IPS DF 6.9 (cell line): Measurements from ENCODE around the gene RPP14.
"Not testable (repeated sequence)": the region's sequence is repeated elsewhere in the genome, so short reads cannot be mapped to it uniquely, and the experiment has no call there.

Experiments
- DNase-seq: peaks from one replicate; pipeline ENCODE4 v3.0.0-alpha.2; 2013; ENCODE audit warnings: low read depth, low spot score
- H3K27ac ChIP-seq: one replicate; pipeline ENCODE4 v1.5.1; 2013; ENCODE audit warnings: low read length, control low read depth
- H3K27me3 ChIP-seq: 2 replicates; pipeline ENCODE4 v1.6.1; 2013; ENCODE audit warnings: mild to moderate bottlenecking, low read length; ENCODE audit not compliant: control insufficient read depth, insufficient read depth
- H3K36me3 ChIP-seq: 2 replicates; pipeline ENCODE4 v1.6.1; 2013; ENCODE audit warnings: low read length; ENCODE audit not compliant: control insufficient read depth, insufficient read depth
- H3K4me1 ChIP-seq: 2 replicates; pipeline ENCODE4 v1.6.1; 2013; ENCODE audit warnings: low read length; ENCODE audit not compliant: control insufficient read depth, insufficient read depth
- H3K4me3 ChIP-seq: 2 replicates; pipeline ENCODE4 v1.5.1; 2013; ENCODE audit warnings: mild to moderate bottlenecking, low read length
- H3K9me3 ChIP-seq: 2 replicates; pipeline ENCODE4 v1.6.1; 2013; ENCODE audit warnings: low read length, inconsistent platforms; ENCODE audit not compliant: control insufficient read depth, insufficient read depth
- WGBS: extraction: QIAGEN DNeasy Blood & Tissue Kit; methylation state at CpG from one replicate; pipeline ENCODE4 v1.1.7; 2013; ENCODE audit warnings: mixed read lengths, missing lambda C conversion rate; ENCODE audit not compliant: insufficient read length, insufficient coverage; 5-methylcytosine and 5-hydroxymethylcytosine counted together

The RPP14 gene

DNA sequence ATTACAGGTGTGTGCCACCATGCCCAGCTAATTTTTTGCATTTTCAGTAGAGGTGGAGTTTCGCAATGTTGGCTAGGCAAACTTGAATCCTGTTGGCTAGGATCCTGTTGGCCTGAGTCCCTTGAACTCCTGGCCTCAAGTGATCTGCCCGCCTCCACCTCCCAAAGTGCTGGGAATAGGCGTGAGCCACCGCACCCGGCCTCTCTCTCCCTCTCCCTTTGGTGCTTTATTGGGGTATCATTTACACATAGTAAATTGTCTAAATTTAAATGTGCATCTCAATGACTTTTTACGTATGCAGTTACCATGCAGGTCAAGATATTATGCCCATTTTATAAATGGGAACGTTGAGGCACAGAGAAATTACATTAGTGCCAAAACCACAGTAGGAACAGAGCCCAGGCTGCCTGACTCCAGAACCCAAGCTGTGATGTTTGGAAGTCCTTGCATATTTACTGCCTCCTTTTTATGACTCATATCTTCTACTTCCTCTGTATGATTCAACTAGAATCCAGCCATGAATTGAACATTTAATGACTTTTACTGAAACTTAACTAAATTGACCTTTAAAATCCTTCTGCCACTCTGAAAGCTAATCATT lies 34.0 kb upstream of the RPP14 start:
- no peaks in the 10 kb centered on the region for H3K4me1 ChIP-seq
- H3K27me3 ChIP-seq = no peaks in the 10 kb centered on the region
- H3K4me3 ChIP-seq = no peak overlapping the region
- no peak for DNase-seq
- no peak overlapping the region for H3K27ac ChIP-seq
- no CpG with 5 or more reads among the region's 7 CpGs for WGBS
- H3K36me3 ChIP-seq = no peaks in the 10 kb centered on the region
- H3K9me3 ChIP-seq = no peaks in the 10 kb centered on the region

DNA sequence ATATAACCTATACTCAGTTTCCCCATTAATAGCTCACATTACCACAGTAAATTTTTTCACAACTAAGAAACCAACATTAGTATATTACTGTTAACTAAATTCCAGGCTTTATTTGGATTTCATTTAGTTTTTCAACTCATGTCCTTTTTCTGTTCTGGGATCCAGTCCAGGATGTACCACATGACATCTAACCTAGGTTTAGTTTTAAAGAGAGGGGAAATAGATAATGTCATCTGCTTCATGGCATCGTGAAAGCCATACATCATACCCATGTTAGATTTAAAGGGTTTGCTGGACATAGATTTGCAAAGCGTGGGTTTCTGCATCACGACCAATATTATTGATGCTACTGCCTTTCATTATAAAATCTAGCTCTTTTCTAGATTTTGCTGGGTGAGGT lies 33.2 kb upstream of the RPP14 start:
- Histone ChIP-seq H3K4me1 (no peaks in the 10 kb centered on the region), H3K9me3 (no peaks in the 10 kb centered on the region), H3K36me3 (no peaks in the 10 kb centered on the region), H3K27ac (no peak overlapping the region), H3K27me3 (no peaks in the 10 kb centered on the region), H3K4me3 (no peak overlapping the region)
- DNase-seq = no peak
- no CpG with 5 or more reads among the region's 3 CpGs for WGBS

DNA sequence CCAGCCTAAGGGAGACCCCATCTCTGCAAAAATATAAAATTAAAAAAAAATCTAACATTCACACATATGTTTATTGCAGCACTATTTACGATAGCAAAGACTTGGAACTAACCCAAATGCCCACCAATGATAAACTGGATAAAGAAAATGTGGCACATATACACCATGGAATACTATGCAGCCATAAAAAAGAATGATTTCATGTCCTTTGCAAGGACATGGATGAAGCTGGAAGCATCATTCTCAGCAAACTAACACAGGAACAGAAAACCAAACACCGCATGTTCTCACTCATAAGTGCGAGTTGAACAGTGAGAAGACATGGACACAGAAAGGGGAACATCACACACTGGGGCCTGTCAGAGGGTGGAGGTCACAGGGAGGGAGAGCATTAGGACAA lies 32.7 kb upstream of the RPP14 start:
- not testable (repeated sequence) for H3K9me3 ChIP-seq, H3K27ac ChIP-seq, H3K4me1 ChIP-seq, H3K4me3 ChIP-seq, DNase-seq, H3K36me3 ChIP-seq, H3K27me3 ChIP-seq
- WGBS = no CpG with 5 or more reads among the region's 3 CpGs

DNA sequence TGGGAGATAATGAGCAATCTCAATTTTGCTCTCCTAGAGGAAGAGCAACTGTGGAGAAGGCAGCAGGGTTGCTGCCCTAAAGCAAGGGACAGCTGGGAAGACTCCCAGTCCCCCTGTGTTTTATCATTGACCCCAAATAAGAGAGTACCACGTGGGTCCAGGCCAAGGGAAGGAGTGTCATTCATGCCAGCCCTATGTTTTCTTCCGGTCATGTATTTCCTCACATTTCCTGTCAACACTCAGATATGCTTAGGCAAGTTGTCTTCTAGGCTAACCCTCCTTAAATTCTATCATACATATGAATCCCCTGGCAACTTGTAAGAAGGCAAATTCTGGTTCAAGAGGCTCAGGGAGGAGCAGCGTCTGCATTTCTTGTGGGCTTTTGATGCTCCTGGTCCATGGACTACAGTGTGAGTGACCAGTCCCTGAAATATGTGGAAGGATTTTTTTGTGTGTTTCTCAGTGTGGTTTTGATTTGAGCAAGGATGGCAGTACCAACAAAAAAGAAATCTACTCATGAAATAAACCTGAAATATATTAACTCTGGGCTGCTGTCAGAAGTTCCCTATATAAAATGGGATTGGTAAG lies 31.9 kb upstream of the RPP14 start:
- no CpG with 5 or more reads among the region's 3 CpGs for WGBS
- Histone ChIP-seq H3K27ac (no peak overlapping the region), H3K9me3 (no peaks in the 10 kb centered on the region), H3K27me3 (no peaks in the 10 kb centered on the region), H3K4me1 (no peaks in the 10 kb centered on the region), H3K4me3 (no peak overlapping the region), H3K36me3 (no peaks in the 10 kb centered on the region)
- no peak for DNase-seq

DNA sequence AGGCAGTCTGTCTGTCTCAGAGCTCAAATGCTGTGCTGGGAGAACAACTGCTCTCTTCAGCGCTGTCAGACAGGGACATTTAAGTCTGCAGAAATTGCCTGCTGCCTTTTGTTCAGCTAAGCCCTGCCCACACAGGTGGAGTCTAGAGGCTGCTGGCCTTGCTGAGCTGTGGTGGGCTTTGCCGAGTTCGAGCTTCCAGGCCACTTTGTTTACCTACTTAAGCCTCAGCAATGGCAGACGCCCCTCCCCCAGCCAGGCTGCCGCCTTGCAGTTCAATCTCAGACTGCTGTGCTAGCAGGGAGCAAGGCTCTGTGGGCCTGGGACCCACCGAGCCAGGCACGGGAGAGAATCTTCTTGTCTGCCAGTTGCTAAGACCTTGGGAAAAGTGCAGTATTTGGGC lies 25.0 kb upstream of the RPP14 start:
- WGBS = no CpG with 5 or more reads among the region's 7 CpGs
- no peaks in the 10 kb centered on the region for H3K4me1 ChIP-seq
- no peaks in the 10 kb centered on the region for H3K27me3 ChIP-seq
- H3K9me3 ChIP-seq = no peaks in the 10 kb centered on the region
- H3K27ac ChIP-seq = no peak overlapping the region
- no peak for DNase-seq
- H3K36me3 ChIP-seq = no peaks in the 10 kb centered on the region
- H3K4me3 ChIP-seq = no peak overlapping the region

DNA sequence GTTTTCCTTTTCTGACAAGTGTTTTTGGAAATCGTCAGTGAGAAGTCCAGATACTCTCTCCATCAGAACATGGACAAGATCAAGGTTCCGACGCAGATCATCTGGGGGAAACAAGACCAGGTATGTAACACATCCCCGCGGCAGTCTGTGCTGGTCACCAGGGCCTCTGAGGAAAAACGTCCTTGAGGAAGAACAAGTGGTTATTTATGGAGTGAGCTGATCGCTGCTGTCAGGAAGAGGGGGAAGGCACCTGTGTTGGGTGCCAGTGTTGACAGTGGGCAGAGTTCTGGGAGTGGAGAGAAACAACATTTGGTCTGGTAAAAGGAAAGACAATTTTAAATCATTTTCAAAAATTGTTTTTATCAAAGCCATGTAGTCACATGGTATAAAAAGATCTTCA lies 20.7 kb upstream of the RPP14 start:
- DNase-seq = no peak
- Histone ChIP-seq H3K27ac (no peak overlapping the region), H3K4me1 (no peaks in the 10 kb centered on the region), H3K36me3 (no peaks in the 10 kb centered on the region), H3K27me3 (no peaks in the 10 kb centered on the region), H3K9me3 (no peaks in the 10 kb centered on the region), H3K4me3 (no peak overlapping the region)
- no CpG with 5 or more reads among the region's 7 CpGs for WGBS

DNA sequence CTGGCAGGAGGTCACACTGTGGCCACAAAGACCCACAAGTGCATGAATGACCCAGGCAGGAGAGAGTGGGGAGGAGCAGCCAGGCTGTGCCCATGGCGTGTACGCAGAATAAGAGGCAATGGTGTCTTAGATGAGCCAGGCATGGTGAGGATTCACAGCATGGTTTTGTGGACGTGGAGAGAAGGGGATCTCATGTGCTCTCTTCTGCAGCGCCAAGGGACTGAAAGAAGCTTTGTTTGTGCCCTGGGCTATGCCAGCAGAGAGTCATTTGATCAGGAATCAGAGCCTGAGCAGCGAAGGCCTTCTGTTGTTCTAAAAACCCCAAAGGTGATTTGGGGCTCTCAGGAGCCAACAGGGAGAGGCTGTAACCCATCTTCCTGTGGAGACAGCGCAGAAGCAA lies 18.7 kb upstream of the RPP14 start:
- Histone ChIP-seq H3K4me3 (no peak overlapping the region), H3K4me1 (no peaks in the 10 kb centered on the region), H3K27ac (no peak overlapping the region), H3K27me3 (no peaks in the 10 kb centered on the region), H3K36me3 (no peaks in the 10 kb centered on the region), H3K9me3 (no peaks in the 10 kb centered on the region)
- DNase-seq = no peak
- no CpG with 5 or more reads among the region's 6 CpGs for WGBS

DNA sequence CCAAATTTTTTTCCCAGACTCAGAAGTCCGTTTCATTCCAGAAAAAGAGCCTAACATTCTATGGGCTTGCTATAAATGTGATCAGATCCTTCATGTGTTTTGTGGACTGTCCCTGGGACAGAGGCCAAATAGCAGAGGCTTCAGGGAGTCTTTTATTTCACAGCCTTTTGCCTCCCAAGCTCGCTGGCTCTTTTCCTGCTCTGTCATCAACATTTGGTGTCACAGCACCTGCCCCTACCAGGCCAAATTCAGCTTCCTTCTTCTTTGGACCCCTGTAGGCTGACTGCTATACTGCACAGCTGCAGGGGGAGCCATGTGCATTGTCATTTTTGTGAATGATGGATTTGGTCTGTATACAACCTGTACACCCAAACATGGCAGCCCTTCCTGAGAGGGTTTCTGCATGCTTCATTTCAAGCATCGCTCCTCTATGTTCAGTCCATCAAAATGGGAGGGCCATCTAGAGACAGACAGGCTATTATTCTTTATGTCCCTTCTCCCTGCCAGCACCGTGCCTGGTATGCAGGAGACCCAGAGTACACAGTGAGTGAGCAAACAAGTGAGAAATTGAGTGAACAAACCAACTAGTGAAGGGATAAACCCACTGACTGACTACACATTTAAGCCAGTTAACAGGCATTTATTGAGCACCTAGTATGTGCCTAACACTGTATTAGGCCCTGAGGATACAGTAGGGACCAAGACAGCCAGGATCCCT lies 17.9 kb upstream of the RPP14 start:
- no peak for DNase-seq
- Histone ChIP-seq H3K9me3 (no peaks in the 10 kb centered on the region), H3K4me1 (no peaks in the 10 kb centered on the region), H3K36me3 (no peaks in the 10 kb centered on the region), H3K27me3 (no peaks in the 10 kb centered on the region), H3K27ac (no peak overlapping the region), H3K4me3 (no peak overlapping the region)
- no CpG with 5 or more reads among the region's 4 CpGs for WGBS

DNA sequence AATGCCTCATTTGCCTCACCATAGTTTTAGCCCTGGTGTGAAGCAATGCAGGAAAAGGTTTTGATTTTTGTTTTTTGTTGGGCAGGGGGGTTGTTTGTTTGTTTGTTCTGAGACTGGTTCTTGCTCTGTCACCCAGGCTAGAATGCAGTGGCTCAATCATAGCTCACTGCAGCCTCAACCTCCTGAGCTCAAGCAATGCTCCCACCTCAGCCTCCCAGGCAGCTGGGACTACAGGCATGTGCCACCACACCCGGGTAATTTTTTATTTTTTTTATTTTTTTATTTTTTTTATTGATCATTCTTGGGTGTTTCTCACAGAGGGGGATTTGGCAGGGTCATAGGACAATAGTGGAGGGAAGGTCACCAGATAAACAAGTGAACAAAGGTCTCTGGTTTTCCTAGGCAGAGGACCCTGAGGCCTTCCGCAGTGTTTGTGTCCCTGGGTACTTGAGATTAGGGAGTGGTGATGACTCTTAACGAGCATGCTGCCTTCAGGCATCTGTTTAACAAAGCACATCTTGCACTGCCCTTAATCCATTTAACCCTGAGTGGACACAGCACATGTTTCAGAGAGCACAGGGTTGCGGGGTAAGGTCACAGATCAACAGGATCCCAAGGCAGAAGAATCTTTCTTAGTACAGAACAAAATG lies 17.0 kb upstream of the RPP14 start:
- WGBS = no CpG with 5 or more reads among the region's 4 CpGs
- H3K9me3 ChIP-seq, H3K36me3 ChIP-seq: not testable (repeated sequence)

DNA sequence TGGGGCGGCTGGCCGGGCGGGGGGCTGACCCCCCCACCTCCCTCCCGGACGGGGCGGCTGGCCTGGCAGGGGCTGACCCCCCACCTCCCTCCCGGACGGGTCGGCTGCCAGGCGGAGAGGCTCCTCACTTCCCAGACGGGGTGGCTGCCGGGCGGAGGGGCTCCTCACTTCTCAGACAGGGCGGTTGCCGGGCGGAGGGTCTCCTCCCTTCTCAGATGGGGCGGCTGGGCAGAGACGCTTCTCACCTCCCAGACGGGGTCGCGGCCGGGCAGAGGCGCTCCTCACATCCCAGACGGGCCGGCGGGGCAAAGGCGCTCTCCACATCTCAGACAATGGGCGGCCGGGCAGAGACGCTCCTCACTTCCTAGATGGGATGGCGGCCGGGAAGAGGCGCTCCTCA lies 15.6 kb upstream of the RPP14 start:
- H3K9me3 ChIP-seq, H3K27me3 ChIP-seq, H3K27ac ChIP-seq, H3K36me3 ChIP-seq, DNase-seq, H3K4me3 ChIP-seq, H3K4me1 ChIP-seq: not testable (repeated sequence)
- WGBS = no CpG with 5 or more reads among the region's 33 CpGs

More for the DNA sequence above, 17.0 kb upstream of the RPP14 start:
- H3K27ac ChIP-seq, H3K4me3 ChIP-seq, H3K4me1 ChIP-seq, DNase-seq, H3K27me3 ChIP-seq: not testable (repeated sequence)
